Endothelial cell of umbilical vein (primary cell): ENCODE data around the gene GNA12. TPM values are rescaled to one million over a fixed set of nuclear protein-coding genes. Genes with fewer than 3 reads are reported as not detected.

Experiments used
- BruUV-seq: library from RNA; stranded (reverse); fragments of 400-500 nt; replicated peaks from 2 replicates; lab custom pipeline; 2021; lab: Mats Ljungman, UMichigan
- CTCF ChIA-PET: fragments of 300-600, 350-600 bp; sonication (Branson Sonifier 250); formaldehyde crosslinking; loops from one replicate; lab custom pipeline; 2021; ENCODE audit warnings: antibody characterized with exemption, inconsistent platforms; lab: Charles Lee
- POLR2A ChIA-PET: fragments of 300-600, 350-600 bp; sonication (Branson Sonifier 250); formaldehyde crosslinking; loops from one replicate; lab custom pipeline; 2021; ENCODE audit warnings: antibody characterized with exemption, inconsistent platforms; lab: Charles Lee
- DNase-seq: peaks from one replicate; pipeline ENCODE4 v3.0.0-alpha.2; 2011; ENCODE audit warnings: low read depth, low spot score
- FAIRE-seq: peaks from 2 replicates; lab custom pipeline; 2011; peaks lifted over from hg19 to GRCh38; lab: Jason Lieb, UNC
- H2AFZ ChIP-seq: 2 replicates; pipeline ENCODE4 v1.6.0; 2012; ENCODE audit warnings: low read depth, low read length, control low read depth, inconsistent platforms
- H3K27ac ChIP-seq: 2 replicates; pipeline ENCODE4 v1.5.1; 2011; ENCODE audit warnings: low read depth, mild to moderate bottlenecking, control low read depth, low read length, moderate library complexity; ENCODE audit not compliant: insufficient read depth
- H3K27me3 ChIP-seq, 2 experiments: 2 replicates each; pipeline versions ENCODE4 v1.6.0 to v1.6.1; 2011; ENCODE audit warnings: low read length in 2 of 2, mixed read lengths in 1 of 2; ENCODE audit not compliant: control insufficient read depth in 2 of 2, insufficient read depth in 2 of 2
- H3K36me3 ChIP-seq, 2 experiments: 2 replicates in 1 of 2; 3 replicates in 1 of 2; pipeline ENCODE4 v1.5.1; 2011; ENCODE audit warnings: low read length in 2 of 2, mild to moderate bottlenecking in 1 of 2, moderate library complexity in 1 of 2; ENCODE audit not compliant: control insufficient read depth in 2 of 2, insufficient read depth in 2 of 2; ENCODE audit errors: extremely low read depth in 1 of 2
- H3K4me1 ChIP-seq: 3 replicates; pipeline ENCODE4 v1.5.1; 2011; ENCODE audit warnings: mild to moderate bottlenecking, low read length; ENCODE audit not compliant: control insufficient read depth, insufficient read depth; ENCODE audit errors: extremely low read depth
- H3K4me2 ChIP-seq: 2 replicates; pipeline ENCODE4 v1.6.1; 2011; ENCODE audit warnings: low read length, control low read depth, mixed read lengths; ENCODE audit not compliant: insufficient read depth
- H3K4me3 ChIP-seq, 3 experiments: fragments of 200-600 bp in 1 of 3; sonication (generic), shearing (Covaris generic) in 1 of 3; replicated peaks in 1 of 3; 2 replicates each; pipeline ENCODE4 v1.5.1; 2011 to 2016; ENCODE audit warnings: control low read depth in 3 of 3, low read length in 3 of 3, mild to moderate bottlenecking in 2 of 3, inconsistent platforms in 1 of 3, low read depth in 1 of 3, moderate library complexity in 1 of 3; ENCODE audit not compliant: insufficient read depth in 1 of 3
- H3K79me2 ChIP-seq: 2 replicates; pipeline ENCODE4 v1.6.0; 2012; ENCODE audit warnings: low read length, inconsistent platforms; ENCODE audit not compliant: control insufficient read depth, insufficient read depth
- H3K9ac ChIP-seq: replicated peaks from 2 replicates; pipeline ENCODE3; 2011; ENCODE audit warnings: low read length, control low read depth; ENCODE audit not compliant: insufficient read depth; ENCODE audit errors: extremely low read depth
- H3K9me1 ChIP-seq: replicated peaks from 3 replicates; pipeline ENCODE4 v1.6.0; 2011; ENCODE audit warnings: mild to moderate bottlenecking, low read length; ENCODE audit not compliant: control insufficient read depth, insufficient read depth; ENCODE audit errors: extremely low read depth
- H3K9me3 ChIP-seq: replicated peaks from 2 replicates; pipeline ENCODE4 v1.5.1; 2012; ENCODE audit warnings: low read length, inconsistent platforms; ENCODE audit not compliant: control insufficient read depth, insufficient read depth
- H4K20me1 ChIP-seq: replicated peaks from 2 replicates; pipeline ENCODE3; 2011; ENCODE audit warnings: mild to moderate bottlenecking, low read length; ENCODE audit not compliant: control insufficient read depth, insufficient read depth; ENCODE audit errors: extremely low read depth
- EZH2 ChIP-seq: IDR thresholded peaks from 2 replicates; pipeline ENCODE4 v1.6.1; 2012; ENCODE audit warnings: borderline replicate concordance, low read depth, mild to moderate bottlenecking, moderate library complexity, low read length, inconsistent platforms; ENCODE audit not compliant: severe bottlenecking
- FOS ChIP-seq: IDR thresholded peaks from 2 replicates; pipeline ENCODE4 v1.6.1; 2011; ENCODE audit warnings: mild to moderate bottlenecking, low read length, moderate library complexity, borderline replicate concordance; ENCODE audit not compliant: insufficient read depth
- GATA2 ChIP-seq: IDR thresholded peaks from 2 replicates; pipeline ENCODE4 v1.7.0; 2011; ENCODE audit warnings: low read depth, mild to moderate bottlenecking, moderate library complexity, mixed read lengths, low read length; ENCODE audit not compliant: insufficient read length, insufficient read depth
- JUN ChIP-seq: IDR thresholded peaks from 2 replicates; pipeline ENCODE4 v1.6.1; 2011; ENCODE audit warnings: borderline replicate concordance, low read depth; ENCODE audit not compliant: insufficient read length, insufficient read depth
- MYC ChIP-seq: IDR thresholded peaks from one replicate; pipeline ENCODE4 v1.6.1; 2011; ENCODE audit warnings: mild to moderate bottlenecking, low read depth, low read length
- POLR2A ChIP-seq: IDR thresholded peaks from 2 replicates; pipeline ENCODE4 v1.6.1; 2012; ENCODE audit warnings: low read depth, mild to moderate bottlenecking, control low read depth, low read length
- POLR2AphosphoS5 ChIP-seq: IDR thresholded peaks from 2 replicates; pipeline ENCODE4 v1.6.1; 2012; ENCODE audit warnings: low read depth, mild to moderate bottlenecking, control low read depth, low read length, moderate library complexity; ENCODE audit not compliant: insufficient read depth
- dilution Hi-C: fragments of 300-500 bp; cut with MboI; formaldehyde crosslinking; loops from one replicate; pipeline ENCODE4 v1.15.0; 2019; ENCODE audit warnings: low sequenced_read_pairs; ENCODE audit not compliant: extremely low pct_ligation_motif_present
- intact Hi-C: fragments of 100-400 bp; cut with micrococcal nuclease; formaldehyde crosslinking; loops from one replicate; pipeline ENCODE4 v1.10.0; 2022
- polyA plus RNA-seq, 4 experiments: library from polyadenylated mRNA; depleted of rRNA in 3 of 4; stranded (reverse) in 3 of 4; unstranded in 1 of 4; fragments of >200 nt; gene quantifications; 2 replicates each; pipeline versions ENCODE4 v1.2.1 to v1.2.3, GENCODE V29; 2011 to 2012; ENCODE audit warnings: missing spikeins in 1 of 4
- total RNA-seq: library from RNA; stranded (reverse); gene quantifications from 2 replicates; pipeline ENCODE4 v1.2.3, GENCODE V29; 2021
- TF ChIP-seq, protein P1 (sequence below): IDR thresholded peaks from 2 replicates; pipeline ENCODE4 v1.6.1; 2011; ENCODE audit not compliant: insufficient read depth, insufficient read length
- TF ChIP-seq, protein P2 (sequence below), 2 donors: IDR thresholded peaks; 1 replicate in 1 of 2; 2 replicates in 1 of 2; pipeline ENCODE4 v1.5.1; 2011; ENCODE audit warnings: low read length in 2 of 2, mild to moderate bottlenecking in 2 of 2, moderate library complexity in 2 of 2, control low read depth in 1 of 2, inconsistent platforms in 1 of 2, low read depth in 1 of 2; ENCODE audit not compliant: insufficient read depth in 1 of 2; ENCODE audit errors: extremely low read depth in 1 of 2

The GNA12 gene
- total and polyA plus RNA-seq, 2 donors (not counting 3 experiments of a cell fraction or from before 2014, with no cell fraction given) = 63.0 to 75.1 TPM

DNA sequence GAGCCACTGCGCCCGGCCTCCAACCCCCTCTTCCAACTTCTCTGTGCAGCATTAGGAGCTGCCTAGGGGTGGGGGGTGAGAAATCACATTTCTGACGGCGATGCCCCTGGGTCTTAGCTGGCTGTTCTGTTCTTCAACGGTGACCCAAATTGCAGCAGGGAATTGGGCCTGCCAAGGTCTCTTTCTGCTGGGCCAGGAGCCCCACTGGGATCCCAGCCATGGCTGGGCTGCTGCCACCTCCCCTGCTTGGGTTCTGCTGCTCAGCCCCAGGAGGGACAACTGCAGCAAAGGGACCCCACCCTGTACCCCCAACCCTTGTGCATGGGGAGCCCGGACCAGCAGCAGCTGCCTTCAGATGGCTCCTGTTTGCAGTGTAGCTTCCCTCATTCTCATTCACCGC is 43.7 kb upstream of the GNA12 start:
- intact Hi-C loops = loop anchor here (1.0 to 5.0 kb wide), 5 partner anchors 17 to 1009 kb away; partner anchors contain the start of gene SDK1
- ChIA-PET POLR2A (no interaction called here), CTCF (interaction anchor here (0.6 to 2.6 kb wide), 6 partner anchors 89 to 786 kb away, joined by 3 to 15 read pairs (median 8); no protein-coding TSS in a partner anchor)

More for the DNA sequence above, 43.7 kb upstream of the GNA12 start:
- Histone ChIP-seq H3K4me2 (no peak overlapping the region), H2AFZ (no peak overlapping the region), H3K36me3 (no peaks in the 10 kb centered on the region), H3K4me3 (no peak overlapping the region), H3K27me3 (no peaks in the 10 kb centered on the region), H3K9me3 (no peaks in the 10 kb centered on the region), H3K9me1 (no peaks in the 10 kb centered on the region), H3K9ac (no peak overlapping the region), H4K20me1 (no peaks in the 10 kb centered on the region), H3K79me2 (no peaks in the 10 kb centered on the region), H3K27ac (no peak overlapping the region), H3K4me1 (no peaks in the 10 kb centered on the region)
- BruUV-seq = no TSS peak
- dilution Hi-C loops = no loop called here
- DNase-seq = no peak
- no peak for TF ChIP-seq EZH2
- TF ChIP-seq JUN = no peak
- no peak for TF ChIP-seq MYC
- TF ChIP-seq, protein P1, sequence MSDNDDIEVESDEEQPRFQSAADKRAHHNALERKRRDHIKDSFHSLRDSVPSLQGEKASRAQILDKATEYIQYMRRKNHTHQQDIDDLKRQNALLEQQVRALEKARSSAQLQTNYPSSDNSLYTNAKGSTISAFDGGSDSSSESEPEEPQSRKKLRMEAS = no peak
- TF ChIP-seq GATA2 = no peak
- no peak for TF ChIP-seq FOS
- TF ChIP-seq, protein P2, sequence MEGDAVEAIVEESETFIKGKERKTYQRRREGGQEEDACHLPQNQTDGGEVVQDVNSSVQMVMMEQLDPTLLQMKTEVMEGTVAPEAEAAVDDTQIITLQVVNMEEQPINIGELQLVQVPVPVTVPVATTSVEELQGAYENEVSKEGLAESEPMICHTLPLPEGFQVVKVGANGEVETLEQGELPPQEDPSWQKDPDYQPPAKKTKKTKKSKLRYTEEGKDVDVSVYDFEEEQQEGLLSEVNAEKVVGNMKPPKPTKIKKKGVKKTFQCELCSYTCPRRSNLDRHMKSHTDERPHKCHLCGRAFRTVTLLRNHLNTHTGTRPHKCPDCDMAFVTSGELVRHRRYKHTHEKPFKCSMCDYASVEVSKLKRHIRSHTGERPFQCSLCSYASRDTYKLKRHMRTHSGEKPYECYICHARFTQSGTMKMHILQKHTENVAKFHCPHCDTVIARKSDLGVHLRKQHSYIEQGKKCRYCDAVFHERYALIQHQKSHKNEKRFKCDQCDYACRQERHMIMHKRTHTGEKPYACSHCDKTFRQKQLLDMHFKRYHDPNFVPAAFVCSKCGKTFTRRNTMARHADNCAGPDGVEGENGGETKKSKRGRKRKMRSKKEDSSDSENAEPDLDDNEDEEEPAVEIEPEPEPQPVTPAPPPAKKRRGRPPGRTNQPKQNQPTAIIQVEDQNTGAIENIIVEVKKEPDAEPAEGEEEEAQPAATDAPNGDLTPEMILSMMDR (IDR thresholded peaks at IDR 0.05; ENCODE audit: extremely low read depth in 1 of 2, insufficient read depth in 1 of 2, low read depth in 1 of 2, low read length in 2 of 2) = no peak
- TF ChIP-seq POLR2AphosphoS5 = no peak
- no peak for TF ChIP-seq POLR2A
- FAIRE-seq = no peak
